NCI-H1436 (cell line): ENCODE results near the gene TMEM82.
A peak's percentile ranks its signal among the peaks of the same experiment; 100 is the strongest.

Experiments
- DNase-seq: peaks from one replicate; lab custom pipeline; 2025; lab: John Stamatoyannopoulos, UW

TMEM82 gene

DNA sequence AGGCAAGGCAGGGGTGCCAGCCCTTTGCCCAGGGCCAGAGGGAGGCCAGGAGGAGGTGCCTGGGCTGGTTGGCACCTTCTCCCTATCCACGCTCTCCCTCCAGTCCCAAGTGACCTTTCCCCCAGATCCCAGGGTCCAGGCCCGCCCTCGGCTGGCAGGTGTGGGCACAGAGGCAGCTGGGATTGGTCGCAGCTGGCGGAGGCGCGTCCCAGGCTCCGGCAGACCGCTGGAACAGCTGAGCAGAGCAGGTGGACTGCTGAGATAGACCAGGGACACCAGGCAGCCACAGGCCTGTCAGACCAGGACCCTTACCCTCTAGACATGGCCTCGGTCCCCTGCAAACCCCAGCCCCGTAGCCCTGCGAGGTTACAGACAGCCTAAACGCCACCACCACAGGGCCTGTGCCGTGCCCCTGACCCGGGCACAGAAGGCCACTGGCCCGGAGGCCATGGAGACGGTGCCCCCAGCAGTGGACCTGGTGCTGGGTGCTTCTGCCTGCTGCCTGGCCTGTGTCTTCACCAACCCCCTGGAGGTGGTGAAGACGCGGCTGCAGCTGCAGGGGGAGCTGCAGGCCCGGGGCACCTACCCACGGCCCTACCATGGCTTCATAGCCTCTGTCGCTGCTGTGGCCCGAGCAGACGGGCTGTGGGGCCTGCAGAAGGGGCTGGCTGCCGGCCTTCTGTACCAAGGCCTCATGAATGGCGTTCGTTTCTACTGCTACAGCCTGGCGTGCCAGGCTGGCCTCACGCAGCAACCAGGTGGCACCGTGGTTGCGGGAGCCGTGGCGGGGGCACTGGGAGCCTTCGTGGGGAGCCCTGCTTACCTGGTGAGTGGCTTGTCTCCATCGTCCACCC lies 6.0 kb upstream of the TMEM82 start, which contains the start of gene SLC25A34:
Gene SLC25A34, plus strand, starts transcription at position 221 of the 854 bp plus-strand sequence. Its CDS starts 228 bp downstream, at position 449.
- peak; percentile 14 for DNase-seq

DNA sequence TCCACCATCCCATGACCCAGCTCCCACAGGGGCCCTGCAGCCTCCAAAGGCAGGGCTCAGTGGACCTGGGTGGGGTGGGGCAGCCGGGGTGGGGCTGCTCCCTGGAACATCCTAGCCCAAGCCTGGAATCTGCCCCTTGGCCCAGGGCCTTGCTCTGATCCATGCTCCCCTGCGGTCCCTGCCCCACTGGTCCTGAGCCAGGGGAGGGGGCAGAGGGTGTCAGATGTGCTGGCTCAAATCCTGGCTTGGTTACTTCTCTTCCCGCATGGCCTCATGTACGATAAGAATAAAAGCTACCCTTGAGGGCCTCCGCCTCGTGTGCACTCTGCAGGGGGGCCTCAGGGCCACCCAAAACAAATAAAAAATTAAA lies 5.4 kb upstream of the TMEM82 start:
- no peak for DNase-seq

- no peak for DNase-seq
These were observed 4.7 kb upstream of the TMEM82 start for GRCh38 chr1:15737324-15738319.

GRCh38 chr1:15738416-15739113 lies 3.7 kb upstream of the TMEM82 start:
- DNase-seq = no peak

GRCh38 chr1:15739259-15739658 lies 3.0 kb upstream of the TMEM82 start:
- DNase-seq = no peak

- no peak for DNase-seq
These were observed 2.6 kb upstream of the TMEM82 start for GRCh38 chr1:15739745-15740144.

- DNase-seq = peak; percentile 71
These were observed 1.1 kb upstream of the TMEM82 start for GRCh38 chr1:15740924-15741850.

DNA sequence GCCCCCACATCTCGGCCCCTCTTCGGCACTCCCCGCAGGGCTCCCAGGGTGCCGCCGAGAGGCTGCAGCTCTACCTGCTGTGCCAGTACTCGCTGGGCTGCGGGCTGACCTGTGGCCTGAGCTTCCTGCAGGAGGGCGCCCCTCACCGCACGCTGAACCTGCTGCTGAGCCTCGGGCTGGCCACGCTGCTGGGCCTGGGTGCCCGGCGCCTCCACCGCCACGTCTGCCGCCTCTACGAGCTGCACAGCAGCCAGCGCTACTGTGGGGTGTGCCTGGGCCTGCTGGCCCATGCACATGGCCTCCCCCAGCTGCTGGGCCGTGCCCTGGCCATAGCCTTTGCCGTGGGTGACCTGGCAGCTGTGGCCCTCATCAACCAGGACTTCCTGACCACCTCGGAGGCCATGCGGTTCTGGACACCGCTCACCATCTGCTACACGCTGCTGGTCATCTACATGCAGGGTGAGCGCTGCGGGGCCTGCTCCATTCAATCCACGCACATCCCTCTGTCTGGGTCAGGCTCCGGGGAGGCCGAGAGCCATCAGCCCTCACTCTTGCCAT lies 1.9 kb downstream of the TMEM82 start:
- no peak for DNase-seq

DNA sequence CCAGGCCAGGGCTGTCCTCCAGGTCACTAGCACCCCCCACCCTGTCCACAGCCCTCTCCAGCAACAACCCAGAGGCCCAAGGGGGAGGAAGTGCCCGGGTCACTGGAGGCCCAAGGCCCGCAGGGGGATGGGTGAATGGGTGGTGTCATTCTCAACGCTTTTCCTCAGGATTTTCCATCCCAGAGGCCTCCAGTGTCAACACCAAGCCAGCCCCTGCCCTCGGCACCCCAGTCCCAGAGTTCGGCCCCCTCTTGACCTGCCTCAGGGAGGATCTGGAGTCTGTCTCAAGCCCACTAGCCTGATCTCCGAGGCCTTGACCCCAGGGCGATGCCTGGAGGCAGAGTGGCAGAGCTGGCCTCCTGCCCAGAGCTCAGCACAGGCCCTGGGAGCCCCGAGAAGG lies 5.1 kb downstream of the TMEM82 start:
- no peak for DNase-seq

- no peak for DNase-seq
These were observed 6.0 kb downstream of the TMEM82 start for GRCh38 chr1:15748264-15748663.

DNA sequence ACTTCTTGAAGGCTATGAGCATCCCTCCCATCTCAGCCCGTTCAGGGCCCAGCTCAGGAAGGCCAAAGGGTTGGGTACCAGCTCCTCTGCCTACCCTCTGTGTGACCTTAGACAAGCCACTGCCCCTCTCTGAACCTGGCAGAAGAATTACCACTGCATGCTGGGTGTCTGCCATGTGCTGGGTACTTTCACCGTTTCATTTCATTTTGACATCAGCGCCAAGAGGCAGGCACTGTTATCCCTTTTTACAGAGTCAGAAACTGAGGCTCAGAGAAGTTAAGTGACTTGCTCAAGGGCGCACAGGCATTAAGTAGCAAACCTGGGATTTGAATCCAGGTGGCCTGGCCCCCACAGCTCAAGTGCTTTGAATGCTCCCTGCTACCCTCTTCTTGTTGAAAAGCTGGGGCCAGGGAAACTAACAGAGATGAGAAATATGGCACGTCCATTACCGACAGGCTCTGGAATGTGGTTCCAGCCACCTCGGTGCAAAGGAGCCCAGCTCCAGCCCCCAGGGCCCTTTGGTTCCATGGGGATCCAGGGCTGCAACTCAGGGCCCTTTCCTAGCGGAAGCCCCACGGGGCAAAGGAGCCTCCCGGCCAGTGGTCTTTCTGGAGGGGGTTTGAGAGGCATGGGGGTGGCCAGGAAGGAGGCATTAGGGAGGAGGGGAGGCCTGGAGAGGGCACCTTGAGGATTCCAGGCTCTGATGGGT lies 6.5 kb downstream of the TMEM82 start:
- no peak for DNase-seq

DNA sequence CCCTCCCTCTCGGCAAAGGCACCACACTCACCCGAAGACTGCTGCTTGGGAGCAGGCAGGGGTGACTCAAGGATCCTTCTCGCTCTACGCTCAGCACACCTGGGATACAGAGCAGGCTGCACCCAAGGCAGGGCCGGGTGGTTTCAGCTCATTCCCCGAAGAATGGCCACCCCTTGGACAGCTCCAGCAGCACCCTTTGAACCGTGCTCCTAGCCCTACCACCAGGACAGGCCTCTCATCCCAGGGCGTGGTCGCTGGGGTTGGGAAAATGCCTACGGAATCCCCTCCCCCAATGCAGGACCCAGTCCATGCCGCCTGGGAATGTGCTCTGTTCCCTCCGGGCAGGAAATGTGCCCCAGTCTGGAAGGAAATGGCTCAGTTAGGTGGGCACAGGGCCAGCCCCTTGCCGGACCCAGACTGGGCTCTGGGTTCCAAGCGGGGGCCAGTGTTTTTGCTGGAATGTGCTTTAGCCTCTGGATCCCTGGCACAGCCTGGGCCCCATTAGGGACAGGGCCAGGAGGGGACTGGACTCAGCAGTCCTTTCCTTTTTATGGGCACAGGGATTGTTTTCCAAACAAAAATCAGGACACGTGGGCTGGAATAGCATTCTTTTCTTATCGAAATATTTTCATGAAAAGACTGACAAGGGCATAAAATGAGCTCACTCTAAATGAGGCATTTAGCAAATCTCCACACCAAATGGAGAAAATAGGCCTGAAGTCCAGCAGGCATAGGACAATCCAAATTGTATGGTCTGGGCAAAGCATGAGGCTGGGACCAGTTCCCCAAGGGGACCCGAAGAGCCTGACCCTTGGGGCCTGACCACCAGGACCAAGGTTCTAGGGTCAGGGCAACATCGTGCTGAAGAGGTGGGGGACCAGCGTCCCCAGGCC lies 7.3 kb downstream of the TMEM82 start:
- DNase-seq = no peak

DNA sequence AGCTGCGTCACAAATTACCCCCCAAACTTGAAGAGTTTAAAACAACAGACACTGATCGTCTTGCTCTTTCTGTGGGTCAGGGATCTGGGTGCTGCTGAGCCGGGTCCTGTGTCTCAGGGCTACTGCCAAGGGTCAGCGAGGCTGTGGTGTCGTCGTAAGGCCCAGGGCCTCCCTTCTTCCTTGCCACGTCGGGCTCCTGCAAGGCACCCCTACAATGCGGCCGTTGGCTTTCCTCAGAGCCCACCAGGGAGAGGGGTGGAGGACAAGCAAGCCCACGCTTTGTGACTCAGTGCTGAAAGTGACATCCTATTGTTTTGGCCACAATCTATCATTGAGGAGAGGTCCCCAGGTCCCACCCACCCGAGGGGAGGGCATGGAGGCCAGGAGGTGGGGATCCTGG lies 8.6 kb downstream of the TMEM82 start:
- DNase-seq = no peak

DNA sequence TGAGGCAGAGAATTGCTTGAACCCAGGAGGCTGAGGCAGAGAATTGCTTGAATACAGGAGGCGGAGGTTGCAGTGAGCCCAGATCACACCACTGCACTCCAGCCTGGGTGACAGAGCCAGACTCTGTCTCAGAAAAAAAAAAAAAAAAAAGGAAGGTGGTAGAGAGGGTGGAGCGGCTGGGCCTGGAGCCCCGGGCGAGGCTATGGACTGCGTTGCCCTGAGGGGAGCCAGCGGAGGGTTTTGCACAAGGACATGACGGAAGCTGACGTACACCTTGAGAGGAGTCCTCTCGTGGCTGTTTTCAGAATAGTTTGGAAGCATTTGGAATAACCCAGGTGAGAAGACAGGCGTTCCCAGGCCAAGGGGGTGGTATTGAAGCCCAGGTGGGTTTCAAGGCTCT lies 9.4 kb downstream of the TMEM82 start:
- DNase-seq = no peak

DNA sequence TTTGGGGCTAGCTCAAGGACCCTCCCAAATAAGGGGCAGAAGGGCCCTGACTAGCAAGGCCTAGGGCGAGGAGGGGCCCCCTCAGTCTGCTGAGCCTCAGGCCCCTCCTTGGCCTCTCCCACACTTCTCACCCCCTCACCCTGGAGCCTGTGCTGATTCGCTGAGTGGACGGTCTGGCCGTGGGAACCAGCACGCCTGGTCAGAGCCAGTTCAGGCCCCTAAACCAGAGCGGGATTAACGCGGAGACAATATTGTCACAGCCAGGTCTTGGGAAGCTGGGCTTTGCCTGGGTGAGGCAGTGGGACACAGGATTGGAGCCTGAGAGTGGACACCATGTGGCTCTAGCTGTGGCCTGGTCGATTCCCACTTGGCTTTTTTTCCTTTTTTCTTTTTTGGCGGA lies 11.5 kb downstream of the TMEM82 start:
- DNase-seq = no peak

DNA sequence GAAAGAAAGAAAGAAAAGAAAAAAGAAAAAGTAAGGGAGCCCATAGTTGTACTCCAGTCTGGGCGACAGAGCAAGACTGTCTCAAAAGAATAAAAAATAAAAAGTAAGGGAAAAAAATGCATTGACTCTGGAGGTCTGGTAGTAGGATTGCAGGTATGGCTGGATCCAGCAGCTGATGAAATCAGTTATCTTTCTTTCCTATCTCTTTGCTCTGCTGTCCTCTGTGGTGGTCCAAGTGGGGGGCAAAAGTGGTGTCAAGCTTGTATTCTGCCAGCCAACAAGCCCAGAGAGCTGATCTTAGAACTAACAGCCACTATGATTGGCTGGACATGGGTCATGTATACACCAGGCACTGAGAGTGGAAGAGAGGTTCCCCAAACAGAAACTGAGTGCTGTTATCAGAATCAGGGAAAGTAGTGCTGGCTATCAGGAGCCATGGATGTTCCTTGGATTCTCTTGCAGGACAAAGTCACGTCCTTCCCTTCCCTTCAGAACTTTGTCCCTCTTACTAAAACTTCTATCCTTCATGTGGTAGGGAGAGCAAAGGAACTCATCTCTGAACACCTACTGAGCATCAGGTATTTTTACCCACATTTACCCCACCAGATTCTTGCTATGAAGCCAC lies 12.8 kb downstream of the TMEM82 start:
- no peak for DNase-seq

GRCh38 chr1:15755646-15756040 lies 13.3 kb downstream of the TMEM82 start:
- no peak for DNase-seq

- peak; percentile 44 for DNase-seq
These were observed 14.1 kb downstream of the TMEM82 start for GRCh38 chr1:15756143-15757015.
